Measurements from ENCODE around the gene TOM1.

TOM1 gene

GRCh38 chr22:35346596-35347220 is 47.0 kb downstream of the TOM1 start:
- DNase-seq: no peak

DNA sequence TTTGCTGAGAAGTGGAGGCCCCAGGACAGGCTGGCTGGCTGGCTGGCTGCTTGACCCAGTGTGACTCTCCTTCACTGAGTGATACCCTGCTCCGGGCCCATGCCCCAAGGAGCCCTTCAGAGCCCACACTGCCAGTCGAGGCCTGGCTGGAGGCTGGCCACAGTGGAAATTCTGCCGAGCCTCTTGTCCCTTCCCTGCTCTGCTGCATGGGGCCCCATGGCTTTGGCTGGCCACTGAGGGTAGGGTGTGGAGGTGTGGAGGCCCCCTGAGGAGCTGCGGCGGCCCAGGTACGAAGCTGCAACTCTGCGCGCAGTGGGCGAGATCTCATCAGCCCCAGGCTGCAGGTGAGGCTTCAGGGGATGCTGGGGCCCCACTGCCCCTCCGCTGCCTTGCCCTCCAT is 47.8 kb downstream of the TOM1 start:
- DNase-seq: no peak

GRCh38 chr22:35348026-35348590 is 48.4 kb downstream of the TOM1 start:
- no peak for DNase-seq

- DNase-seq: no peak
Measured at GRCh38 chr22:35348703-35349102, 49.0 kb downstream of the TOM1 start.

DNA sequence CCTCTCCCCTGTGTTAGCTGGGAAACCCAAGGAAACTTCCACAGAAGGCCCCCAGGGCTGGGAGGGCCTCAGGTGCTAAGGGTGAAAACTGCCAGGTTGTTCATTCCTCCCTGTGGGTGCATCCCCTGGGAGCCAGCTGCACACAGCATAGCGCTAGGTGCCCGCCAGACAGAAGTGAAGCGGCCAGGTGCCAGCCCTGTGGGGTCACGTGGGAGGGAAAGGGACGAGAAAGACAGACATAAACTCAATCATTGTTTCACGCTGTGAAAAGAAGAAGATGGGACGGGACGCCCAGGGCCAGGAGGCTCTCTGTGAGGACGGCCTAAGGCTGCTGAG is 49.6 kb downstream of the TOM1 start:
- no peak for DNase-seq

DNA sequence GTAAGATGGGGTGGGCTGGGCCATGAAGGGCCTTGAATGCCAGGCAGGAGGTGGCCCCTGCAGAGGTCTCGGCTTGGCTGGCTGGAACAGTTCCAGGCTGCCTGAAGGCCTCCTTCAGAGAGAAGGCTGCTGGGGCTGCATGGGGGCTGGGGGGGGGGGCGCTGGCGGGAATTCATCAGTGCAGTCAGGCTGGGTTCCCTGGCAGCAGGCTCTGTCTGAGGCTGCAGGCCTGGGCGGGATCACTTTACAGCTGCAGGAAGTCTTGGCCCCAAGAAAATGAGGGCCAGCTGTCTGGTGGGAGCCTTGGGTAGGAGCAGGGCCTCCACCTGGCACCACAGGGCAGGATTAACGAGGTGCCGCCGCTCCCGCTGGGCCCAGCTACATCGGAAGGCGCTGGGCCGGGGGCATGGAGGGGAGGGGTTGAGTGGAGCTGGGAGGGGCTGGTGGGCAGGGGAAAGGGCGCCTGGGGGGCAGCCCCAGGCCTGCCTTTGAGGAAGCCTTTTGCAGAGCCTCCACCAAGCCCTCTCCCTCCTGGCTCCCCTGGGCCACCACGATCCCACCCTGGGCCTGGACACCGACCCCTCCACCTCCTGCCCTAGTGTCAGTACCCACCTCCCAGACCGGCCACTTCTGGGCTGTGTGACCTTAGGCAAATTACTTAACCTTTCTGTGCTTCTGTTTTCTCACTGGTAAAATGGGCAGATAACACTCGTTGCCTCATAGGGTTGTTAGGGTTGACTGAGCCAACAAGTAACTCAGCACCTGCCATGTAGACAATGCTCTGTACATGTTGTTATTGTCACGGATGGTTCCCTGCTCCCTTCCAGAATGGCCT is 50.2 kb downstream of the TOM1 start:
- DNase-seq: no peak

- DNase-seq: peak; percentile 91
Measured at GRCh38 chr22:35350539-35351503, 51.1 kb downstream of the TOM1 start.

DNA sequence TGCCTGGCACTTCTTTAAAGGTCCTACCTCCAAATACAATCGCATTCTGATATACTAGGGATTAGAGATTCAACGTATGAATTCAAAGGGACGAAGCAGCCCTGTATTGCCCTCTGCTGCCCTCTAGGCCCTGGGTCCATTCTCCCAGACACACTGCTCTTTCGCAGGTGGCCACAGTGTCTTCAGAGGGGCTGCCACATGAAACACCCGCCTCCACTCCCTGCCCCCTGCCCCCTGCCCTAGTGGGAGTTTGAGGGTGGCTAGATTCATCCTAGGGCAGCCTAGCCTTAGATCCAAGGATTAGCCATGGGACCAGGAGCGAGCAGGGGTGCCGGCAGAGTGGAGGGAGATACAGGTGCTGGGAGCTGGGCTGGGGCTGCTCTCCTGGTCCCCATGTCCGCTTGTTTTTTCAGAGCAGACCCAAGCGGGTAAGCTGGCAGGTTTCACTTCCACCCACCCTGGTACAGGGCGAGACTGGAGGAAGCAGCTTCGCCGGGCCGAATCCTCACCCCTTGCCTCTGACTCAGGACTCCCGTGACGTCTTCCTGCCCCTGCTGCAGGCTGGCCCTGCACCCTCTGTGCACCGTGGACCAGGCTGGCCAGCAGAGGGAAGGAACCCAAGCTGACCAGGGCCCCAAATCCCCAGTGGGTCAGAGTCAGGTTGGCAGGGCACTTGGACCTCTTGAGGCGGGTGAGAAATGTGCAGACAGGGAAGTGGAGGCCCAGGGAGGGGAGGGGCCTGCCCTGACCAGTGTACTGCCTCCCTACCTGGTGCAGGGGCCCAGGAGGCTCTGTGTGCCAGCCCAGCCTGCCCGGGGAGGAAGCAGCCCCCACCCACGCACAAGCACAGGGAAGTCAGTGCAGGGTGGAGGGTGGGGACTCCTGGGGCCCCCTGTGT is 52.8 kb downstream of the TOM1 start:
- DNase-seq: no peak

DNA sequence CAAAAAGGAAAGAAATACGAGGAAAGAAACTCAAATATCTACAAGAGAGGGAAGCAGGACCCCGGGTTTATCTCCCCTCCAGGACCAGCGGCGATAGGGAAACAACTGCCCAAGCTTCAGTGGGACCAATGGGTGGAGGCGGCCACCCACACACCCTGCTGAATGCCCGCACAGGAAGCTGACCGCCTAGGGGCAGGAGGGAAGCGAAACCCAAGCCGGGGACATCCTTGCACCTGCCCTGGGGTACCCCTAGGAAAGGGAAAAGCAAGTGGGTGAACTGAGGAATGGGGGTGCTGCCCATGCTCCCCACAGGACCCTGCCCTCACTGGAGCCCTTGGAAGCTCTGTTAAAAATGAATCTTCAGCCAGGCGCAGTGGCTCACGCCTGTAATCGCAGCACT is 53.6 kb downstream of the TOM1 start:
- no peak for DNase-seq

GRCh38 chr22:35354068-35354467 is 54.4 kb downstream of the TOM1 start:
- DNase-seq: no peak

DNA sequence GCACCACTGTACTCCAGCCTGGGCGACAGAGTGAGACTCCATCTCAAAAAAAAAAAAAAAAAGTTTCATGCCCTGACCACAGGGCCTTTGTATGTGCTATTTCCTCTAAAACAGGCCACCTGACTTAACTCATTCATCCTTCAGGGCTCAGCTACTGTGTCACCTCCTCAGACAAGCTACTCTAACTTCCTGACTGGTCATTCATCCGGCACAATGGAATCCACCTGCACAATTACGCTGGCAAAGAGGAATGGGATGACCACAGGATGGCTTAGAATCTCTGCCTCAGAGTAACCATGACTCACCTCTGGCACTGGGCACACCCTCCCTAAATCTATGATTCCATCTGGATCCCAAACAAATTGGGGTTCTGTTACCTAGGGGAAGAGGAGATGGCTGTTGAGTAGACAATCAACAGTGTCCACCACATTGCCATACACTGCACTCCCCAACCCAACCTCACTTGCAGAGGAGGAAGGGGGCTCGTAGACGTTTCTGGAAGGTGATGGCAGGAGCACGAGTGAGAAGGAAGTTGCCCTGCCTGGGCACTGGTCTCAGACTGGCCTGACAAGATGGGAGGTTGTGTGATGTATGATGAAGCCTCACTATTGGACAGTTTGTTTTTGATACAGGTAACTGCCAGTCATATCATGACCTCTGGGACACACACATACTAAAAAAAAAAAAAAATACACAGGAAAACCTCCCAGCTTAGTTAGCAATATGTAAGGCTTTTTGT is 58.4 kb downstream of the TOM1 start:
- DNase-seq: no peak

DNA sequence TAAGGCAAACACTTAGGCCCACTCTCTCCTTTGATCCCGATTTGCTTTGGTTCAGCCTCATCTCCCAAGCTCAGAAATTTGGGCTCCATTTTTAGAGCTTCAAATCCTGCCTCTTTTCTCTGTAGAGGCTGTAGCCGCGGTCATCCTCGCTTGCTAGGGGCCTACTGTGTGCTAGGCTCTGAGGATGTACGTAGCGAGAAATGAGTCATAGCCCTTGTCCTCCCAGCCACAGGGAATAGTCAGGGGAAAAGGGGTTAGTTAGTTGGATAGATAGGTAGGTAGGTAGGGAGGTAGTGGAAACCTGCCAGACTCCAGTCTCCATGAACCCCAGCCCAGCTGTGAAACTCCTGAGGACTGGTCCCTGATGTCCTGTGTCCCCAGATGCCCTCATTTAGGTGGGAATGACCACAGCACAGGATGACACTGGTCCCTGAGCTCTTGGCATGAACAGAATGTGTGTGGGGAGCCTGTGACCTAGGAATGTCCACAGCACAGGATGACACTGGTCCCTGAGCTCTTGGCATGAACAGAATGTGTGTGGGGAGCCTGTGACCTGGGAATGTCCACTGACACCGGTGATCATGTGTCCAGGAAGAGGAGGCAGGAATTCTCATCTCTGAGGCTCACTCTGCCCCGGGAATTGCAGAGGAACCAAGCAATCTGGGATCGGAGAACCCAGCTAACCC is 59.8 kb downstream of the TOM1 start:
- DNase-seq: no peak

- no peak for DNase-seq
Measured at GRCh38 chr22:35361001-35361558, 61.4 kb downstream of the TOM1 start.

GRCh38 chr22:35363566-35364086 is 63.9 kb downstream of the TOM1 start:
- DNase-seq: no peak

DNA sequence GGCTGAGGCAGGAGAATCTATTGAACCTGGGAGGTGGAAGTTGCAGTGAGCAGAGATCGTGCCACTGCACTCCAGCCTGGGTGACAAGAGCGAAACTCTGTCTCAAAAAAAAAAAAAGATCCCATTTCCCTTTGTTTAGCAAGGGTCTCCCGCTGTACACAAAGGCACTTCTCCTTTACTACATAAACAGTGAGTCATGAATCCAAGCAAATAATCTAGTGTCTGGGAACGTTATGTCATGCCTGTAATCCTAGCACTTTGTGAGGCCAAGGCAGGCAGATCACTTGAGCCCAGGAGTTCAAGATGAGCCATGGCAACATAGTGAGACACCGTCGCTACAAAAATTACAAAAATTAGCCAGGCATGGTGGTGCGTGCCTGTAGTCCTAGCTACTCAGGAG is 64.5 kb downstream of the TOM1 start:
- peak; percentile 58 for DNase-seq

GRCh38 chr22:35367331-35367886 is 67.7 kb downstream of the TOM1 start:
- no peak for DNase-seq

GRCh38 chr22:35368386-35368785 is 68.7 kb downstream of the TOM1 start:
- DNase-seq: no peak

DNA sequence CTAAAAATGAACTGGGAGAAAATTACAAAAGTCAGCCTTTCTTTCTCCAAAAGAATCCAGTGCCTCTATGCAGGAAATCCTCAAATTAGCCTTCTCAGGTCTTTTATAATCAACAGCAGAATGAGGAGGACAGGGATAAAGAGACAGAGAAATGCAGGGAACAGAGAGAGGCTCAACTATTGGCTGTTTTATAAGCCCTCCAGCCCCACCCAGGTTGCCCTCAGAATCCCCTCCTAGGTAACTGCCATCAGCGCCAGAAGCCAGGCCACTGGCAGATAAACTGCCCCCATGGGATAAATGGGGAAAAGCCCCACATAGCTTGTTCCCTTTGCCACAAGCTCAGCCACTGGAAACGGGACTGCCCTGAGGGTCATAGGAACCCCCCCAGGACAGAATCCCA is 70.3 kb downstream of the TOM1 start:
- no peak for DNase-seq

DNA sequence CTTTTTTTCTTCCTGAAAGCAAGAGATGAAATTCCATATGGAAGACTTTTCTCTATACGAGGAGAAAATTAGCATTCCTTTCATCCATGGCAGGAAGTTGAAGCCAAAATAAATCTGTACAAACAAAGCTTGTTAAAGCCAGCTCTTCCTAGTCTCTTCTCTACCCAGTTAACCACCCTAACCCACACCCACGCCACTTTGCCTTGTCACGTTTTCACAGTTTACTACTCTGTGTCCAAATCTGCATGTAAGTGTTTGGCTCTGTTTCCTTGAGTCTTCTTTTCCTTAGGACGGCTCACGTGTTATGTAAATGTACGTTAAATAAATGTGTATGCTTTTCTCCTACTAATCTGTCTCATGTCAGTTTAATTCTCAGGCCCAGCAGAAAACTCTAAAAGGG is 74.1 kb downstream of the TOM1 start:
- no peak for DNase-seq

DNA sequence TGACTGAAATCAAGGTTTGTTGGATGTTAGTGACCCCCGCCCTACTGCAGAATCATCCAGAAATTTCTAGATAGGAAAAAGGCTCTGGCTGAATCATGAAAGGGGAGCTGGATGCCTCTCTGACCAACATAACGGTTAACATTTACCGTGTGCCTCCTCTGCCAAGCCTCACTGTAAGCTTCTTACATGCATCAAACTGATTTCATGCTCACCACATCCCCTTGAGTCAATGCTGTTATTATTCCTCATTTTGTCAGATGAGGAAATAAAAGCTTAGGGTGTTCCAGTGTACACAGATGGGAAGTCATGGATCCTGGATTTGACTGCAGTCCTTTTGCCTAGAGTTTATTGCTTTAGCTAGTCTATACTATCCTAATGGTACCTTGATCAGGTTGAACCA is 75.3 kb downstream of the TOM1 start:
- DNase-seq: peak; percentile 74

Measured in fibroblast of skin of right biceps (primary cell).